GM10248 (cell line): ENCODE results near the gene EPX.

Experiments used
- CTCF ChIA-PET: fragments of 300-600 bp; sonication (Branson Sonifier 250); formaldehyde crosslinking; extraction: SDS; loops from one replicate; lab custom pipeline; 2021; ENCODE audit warnings: antibody characterized with exemption; lab: Yijun Ruan, JAX
- POLR2A ChIA-PET: fragments of 350-650 bp; sonication (Branson Sonifier 250); formaldehyde crosslinking; extraction: SDS; loops from one replicate; lab custom pipeline; 2020; ENCODE audit warnings: antibody characterized with exemption; lab: Yijun Ruan, JAX
- DNase-seq: peaks from one replicate; pipeline ENCODE4 v3.0.0; 2012; ENCODE audit errors: extremely low spot score
- CTCF ChIP-seq: IDR thresholded peaks from 2 replicates; pipeline ENCODE4 v1.5.1; 2012; ENCODE audit warnings: mild to moderate bottlenecking, low read depth; ENCODE audit errors: extremely low read depth, missing control alignments, control extremely low read depth

The EPX gene

GRCh38 chr17:58189436-58190146 lies 2.9 kb upstream of the EPX start:
- ChIA-PET CTCF (interaction anchor here (0.5 to 4.3 kb wide), 2 partner anchors 11 to 228 kb away, joined by 3 to 38 read pairs; no protein-coding TSS in a partner anchor), POLR2A (no interaction called here)
- no peak for DNase-seq
- no peak for TF ChIP-seq CTCF

- ChIA-PET CTCF (interaction anchor here (1.0 to 4.3 kb wide), 3 partner anchors 9 to 58 kb away, joined by 3 to 38 read pairs (median 4); no protein-coding TSS in a partner anchor), POLR2A (no interaction called here)
Measured at GRCh38 chr17:58191241-58191896, 1.2 kb upstream of the EPX start.

GRCh38 chr17:58193641-58194255 lies 1.2 kb downstream of the EPX start:
- ChIA-PET CTCF (interaction anchor here (0.9 to 1.4 kb wide), 2 partner anchors 9 to 53 kb away, joined by 3 read pairs; no protein-coding TSS in a partner anchor), POLR2A (no interaction called here)
- peak; percentile 18 for TF ChIP-seq CTCF
- DNase-seq: no peak

More at GRCh38 chr17:58191241-58191896, 1.2 kb upstream of the EPX start:
- no peak for TF ChIP-seq CTCF
- no peak for DNase-seq

GRCh38 chr17:58195518-58196123 lies 3.1 kb downstream of the EPX start:
- ChIA-PET POLR2A (no interaction called here), CTCF (no interaction called here)
- no peak for TF ChIP-seq CTCF
- no peak for DNase-seq

GRCh38 chr17:58196610-58197009 lies 4.1 kb downstream of the EPX start:
- no peak for DNase-seq
- POLR2A ChIA-PET: no interaction called here
- TF ChIP-seq CTCF: no peak
- CTCF ChIA-PET: no interaction called here

- ChIA-PET CTCF (interaction anchor here (0.7 to 5.4 kb wide), 39 partner anchors 8 to 417 kb away, joined by 3 to 77 read pairs (median 4); partner anchors contain the start of genes EPX, MKS1 and RNF43), POLR2A (no interaction called here)
- peak; percentile 74 for TF ChIP-seq CTCF
- peak; percentile 72 for DNase-seq
Measured at GRCh38 chr17:58200024-58200633, 7.6 kb downstream of the EPX start.
